Neural cell (in vitro differentiated cells): ENCODE data around the gene POLE. TPM values are rescaled to one million over a fixed set of nuclear protein-coding genes. Genes with fewer than 3 reads are reported as not detected.

Experiments
- H2AFZ ChIP-seq: fragments of 200-600, 300-800 bp; sonication (generic), shearing (Covaris generic); 2 replicates; pipeline ENCODE4 v1.6.0; 2014; ENCODE audit warnings: low read depth, mild to moderate bottlenecking, antibody characterized with exemption, low read length, moderate library complexity
- H3F3A ChIP-seq: fragments of 200-600 bp; shearing (Covaris generic); 2 replicates; pipeline ENCODE4 v1.6.1; 2016; ENCODE audit warnings: mild to moderate bottlenecking, moderate library complexity, mixed read lengths, antibody characterized with exemption, low read length; ENCODE audit not compliant: insufficient read depth, poor library complexity, severe bottlenecking
- H3K27ac ChIP-seq: fragments of 200-600, 300-800 bp; sonication (generic), shearing (Covaris generic); 2 replicates; pipeline ENCODE4 v1.5.1; 2014; ENCODE audit warnings: mild to moderate bottlenecking, low read length, moderate library complexity
- H3K27me3 ChIP-seq: fragments of 300-800, 200-600 bp; sonication (generic), shearing (Covaris generic); 2 replicates; pipeline ENCODE4 v1.6.0; 2014; ENCODE audit warnings: mild to moderate bottlenecking, low read depth, low read length, moderate library complexity; ENCODE audit not compliant: insufficient read depth
- H3K36me3 ChIP-seq: fragments of 300-800, 200-600 bp; sonication (generic), shearing (Covaris generic); 2 replicates; pipeline ENCODE4 v1.5.1; 2014; ENCODE audit warnings: mild to moderate bottlenecking, antibody characterized with exemption, low read length, moderate library complexity; ENCODE audit not compliant: insufficient read depth
- H3K4me2 ChIP-seq: fragments of 300-800, 200-600 bp; sonication (generic), shearing (Covaris generic); 2 replicates; pipeline ENCODE4 v1.6.0; 2014; ENCODE audit warnings: mild to moderate bottlenecking, low read length
- H3K4me3 ChIP-seq: fragments of 300-800, 200-600 bp; sonication (generic), shearing (Covaris generic); 2 replicates; pipeline ENCODE4 v1.5.1; 2014; ENCODE audit warnings: mild to moderate bottlenecking, low read length, moderate library complexity
- H3K79me2 ChIP-seq: fragments of 200-600 bp; shearing (Covaris generic); replicated peaks from 2 replicates; pipeline ENCODE4 v1.6.0; 2014; ENCODE audit warnings: mild to moderate bottlenecking, low read length, moderate library complexity; ENCODE audit not compliant: insufficient read depth
- H3K9ac ChIP-seq: fragments of 300-800, 200-600 bp; sonication (generic), shearing (Covaris generic); 2 replicates; pipeline ENCODE4 v1.6.1; 2016; ENCODE audit warnings: mild to moderate bottlenecking, low read length, mixed read lengths
- H3K9me2 ChIP-seq: fragments of 200-600 bp; shearing (Covaris generic); 2 replicates; pipeline ENCODE4 v1.6.1; 2016; ENCODE audit warnings: mild to moderate bottlenecking, low read length, mixed read lengths; ENCODE audit not compliant: insufficient read depth
- H3K9me3 ChIP-seq: fragments of 200-600, 300-800 bp; sonication (generic), shearing (Covaris generic); 2 replicates; pipeline ENCODE4 v1.6.1; 2016; ENCODE audit warnings: mild to moderate bottlenecking, mixed run types, low read length, moderate library complexity, mixed read lengths
- H4K20me1 ChIP-seq: fragments of 200-600 bp; shearing (Covaris generic); 2 replicates; pipeline ENCODE4 v1.6.1; 2016; ENCODE audit warnings: mild to moderate bottlenecking, mixed run types; ENCODE audit not compliant: insufficient read depth
- EP300 ChIP-seq: fragments of 450-650 bp; conservative IDR thresholded peaks from 2 replicates; pipeline ENCODE4 v1.6.1; 2014; ENCODE audit warnings: antibody characterized with exemption, mild to moderate bottlenecking, moderate library complexity; ENCODE audit not compliant: poor library complexity, severe bottlenecking
- EZH2 ChIP-seq: fragments of 200-600, 300-800 bp; shearing (Covaris generic), sonication (generic); IDR thresholded peaks from 2 replicates; pipeline ENCODE4 v1.6.1; 2014; ENCODE audit warnings: antibody characterized with exemption, low read length, borderline replicate concordance, mild to moderate bottlenecking; ENCODE audit not compliant: insufficient read depth, poor library complexity, severe bottlenecking
- MXI1 ChIP-seq: fragments of 450-650 bp; conservative IDR thresholded peaks from 2 replicates; pipeline ENCODE4 v1.6.1; 2014; ENCODE audit warnings: antibody characterized with exemption, mild to moderate bottlenecking; ENCODE audit not compliant: poor library complexity, severe bottlenecking
- POLR2AphosphoS5 ChIP-seq: IDR thresholded peaks from 2 replicates; pipeline ENCODE4 v1.6.1; 2012
- RAD21 ChIP-seq: fragments of 450-650 bp; conservative IDR thresholded peaks from 2 replicates; pipeline ENCODE4 v1.6.1; 2014; ENCODE audit warnings: antibody characterized with exemption, mild to moderate bottlenecking, moderate library complexity
- SMC3 ChIP-seq: fragments of 450-650 bp; conservative IDR thresholded peaks from 2 replicates; pipeline ENCODE4 v1.6.1; 2014; ENCODE audit warnings: antibody characterized with exemption, mild to moderate bottlenecking, moderate library complexity; ENCODE audit not compliant: poor library complexity
- TAF1 ChIP-seq: IDR thresholded peaks from 2 replicates; pipeline ENCODE4 v1.6.1; 2012; ENCODE audit warnings: low read depth
- polyA plus RNA-seq: library from polyadenylated mRNA; depleted of rRNA; stranded (reverse); fragments of >200 nt; gene quantifications from 2 replicates; pipeline ENCODE4 v1.2.3, GENCODE V29; 2014
- TF ChIP-seq, protein P1 (sequence below): IDR thresholded peaks from 2 replicates; pipeline ENCODE4 v1.6.1; 2012; ENCODE audit warnings: borderline replicate concordance
- TF ChIP-seq, protein P2 (sequence below): fragments of 450-650 bp; IDR thresholded peaks from 2 replicates; pipeline ENCODE4 v1.5.1; 2014; ENCODE audit warnings: antibody characterized with exemption, mild to moderate bottlenecking, moderate library complexity; ENCODE audit not compliant: poor library complexity, severe bottlenecking

Gene POLE
- polyA plus RNA-seq, 1 donor from 2014 or later = 8.5 TPM

DNA sequence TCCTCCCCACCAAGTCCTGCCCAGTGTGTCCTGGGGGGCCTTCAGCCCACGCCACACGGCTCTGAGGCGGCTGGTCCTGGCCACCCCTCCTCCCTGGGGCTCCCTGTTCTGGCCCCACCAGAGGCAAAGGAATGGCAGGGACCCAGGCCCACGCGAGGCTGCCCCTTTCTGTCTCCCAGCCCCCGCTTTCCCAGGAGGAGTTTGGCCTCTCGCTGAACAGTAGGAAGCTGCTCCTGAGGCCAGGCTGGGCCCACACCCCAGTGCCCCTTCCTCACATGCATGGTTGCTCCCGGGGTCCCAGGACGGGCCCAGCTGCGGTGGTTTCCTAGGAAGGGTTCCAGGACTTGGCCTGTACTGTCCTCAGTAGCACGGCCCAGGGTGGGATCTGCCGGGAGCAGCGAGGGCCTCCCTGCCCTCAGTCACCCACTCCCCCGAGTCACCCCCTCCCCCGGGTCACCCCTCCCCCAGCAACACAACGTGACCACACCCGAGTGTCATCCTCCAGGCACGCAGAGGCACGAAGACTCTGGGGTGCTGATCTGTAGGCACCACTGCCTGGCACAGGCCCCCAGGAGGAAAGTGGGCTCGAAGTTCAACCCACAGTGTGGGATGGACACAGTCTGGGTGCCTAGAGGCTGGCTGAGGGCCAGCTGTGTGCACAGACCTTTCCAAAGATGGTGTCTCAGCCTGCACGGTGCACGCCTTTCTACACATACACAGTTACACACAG lies 109.8 kb downstream of the POLE start:
- TF ChIP-seq MXI1 (no peak), RAD21 (no peak), EP300 (no peak), TAF1 (no peak), SMC3 (no peak), EZH2 (no peak), POLR2AphosphoS5 (no peak)
- TF ChIP-seq, protein P1, sequence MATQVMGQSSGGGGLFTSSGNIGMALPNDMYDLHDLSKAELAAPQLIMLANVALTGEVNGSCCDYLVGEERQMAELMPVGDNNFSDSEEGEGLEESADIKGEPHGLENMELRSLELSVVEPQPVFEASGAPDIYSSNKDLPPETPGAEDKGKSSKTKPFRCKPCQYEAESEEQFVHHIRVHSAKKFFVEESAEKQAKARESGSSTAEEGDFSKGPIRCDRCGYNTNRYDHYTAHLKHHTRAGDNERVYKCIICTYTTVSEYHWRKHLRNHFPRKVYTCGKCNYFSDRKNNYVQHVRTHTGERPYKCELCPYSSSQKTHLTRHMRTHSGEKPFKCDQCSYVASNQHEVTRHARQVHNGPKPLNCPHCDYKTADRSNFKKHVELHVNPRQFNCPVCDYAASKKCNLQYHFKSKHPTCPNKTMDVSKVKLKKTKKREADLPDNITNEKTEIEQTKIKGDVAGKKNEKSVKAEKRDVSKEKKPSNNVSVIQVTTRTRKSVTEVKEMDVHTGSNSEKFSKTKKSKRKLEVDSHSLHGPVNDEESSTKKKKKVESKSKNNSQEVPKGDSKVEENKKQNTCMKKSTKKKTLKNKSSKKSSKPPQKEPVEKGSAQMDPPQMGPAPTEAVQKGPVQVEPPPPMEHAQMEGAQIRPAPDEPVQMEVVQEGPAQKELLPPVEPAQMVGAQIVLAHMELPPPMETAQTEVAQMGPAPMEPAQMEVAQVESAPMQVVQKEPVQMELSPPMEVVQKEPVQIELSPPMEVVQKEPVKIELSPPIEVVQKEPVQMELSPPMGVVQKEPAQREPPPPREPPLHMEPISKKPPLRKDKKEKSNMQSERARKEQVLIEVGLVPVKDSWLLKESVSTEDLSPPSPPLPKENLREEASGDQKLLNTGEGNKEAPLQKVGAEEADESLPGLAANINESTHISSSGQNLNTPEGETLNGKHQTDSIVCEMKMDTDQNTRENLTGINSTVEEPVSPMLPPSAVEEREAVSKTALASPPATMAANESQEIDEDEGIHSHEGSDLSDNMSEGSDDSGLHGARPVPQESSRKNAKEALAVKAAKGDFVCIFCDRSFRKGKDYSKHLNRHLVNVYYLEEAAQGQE = no peak
- TF ChIP-seq, protein P2, sequence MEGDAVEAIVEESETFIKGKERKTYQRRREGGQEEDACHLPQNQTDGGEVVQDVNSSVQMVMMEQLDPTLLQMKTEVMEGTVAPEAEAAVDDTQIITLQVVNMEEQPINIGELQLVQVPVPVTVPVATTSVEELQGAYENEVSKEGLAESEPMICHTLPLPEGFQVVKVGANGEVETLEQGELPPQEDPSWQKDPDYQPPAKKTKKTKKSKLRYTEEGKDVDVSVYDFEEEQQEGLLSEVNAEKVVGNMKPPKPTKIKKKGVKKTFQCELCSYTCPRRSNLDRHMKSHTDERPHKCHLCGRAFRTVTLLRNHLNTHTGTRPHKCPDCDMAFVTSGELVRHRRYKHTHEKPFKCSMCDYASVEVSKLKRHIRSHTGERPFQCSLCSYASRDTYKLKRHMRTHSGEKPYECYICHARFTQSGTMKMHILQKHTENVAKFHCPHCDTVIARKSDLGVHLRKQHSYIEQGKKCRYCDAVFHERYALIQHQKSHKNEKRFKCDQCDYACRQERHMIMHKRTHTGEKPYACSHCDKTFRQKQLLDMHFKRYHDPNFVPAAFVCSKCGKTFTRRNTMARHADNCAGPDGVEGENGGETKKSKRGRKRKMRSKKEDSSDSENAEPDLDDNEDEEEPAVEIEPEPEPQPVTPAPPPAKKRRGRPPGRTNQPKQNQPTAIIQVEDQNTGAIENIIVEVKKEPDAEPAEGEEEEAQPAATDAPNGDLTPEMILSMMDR = no peak
- Histone ChIP-seq H3K27ac (no peak overlapping the region), H3K4me3 (no peak overlapping the region), H3K9ac (no peak overlapping the region), H2AFZ (no peak overlapping the region), H3K27me3 (no peaks in the 10 kb centered on the region), H3K9me2 (no peaks in the 10 kb centered on the region), H3K9me3 (no peaks in the 10 kb centered on the region), H3K36me3 (no peaks in the 10 kb centered on the region), H3K79me2 (no peaks in the 10 kb centered on the region), H3K4me2 (no peak overlapping the region), H3F3A (no peaks in the 10 kb centered on the region), H4K20me1 (no peaks in the 10 kb centered on the region)

- Histone ChIP-seq H3K27me3 (no peaks in the 10 kb centered on the region), H3K9ac (no peak overlapping the region), H3K79me2 (no peaks in the 10 kb centered on the region), H3K36me3 (no peaks in the 10 kb centered on the region), H3F3A (no peaks in the 10 kb centered on the region), H2AFZ (no peak overlapping the region), H3K9me3 (no peaks in the 10 kb centered on the region), H3K27ac (no peak overlapping the region), H3K4me3 (no peak overlapping the region), H4K20me1 (no peaks in the 10 kb centered on the region), H3K4me2 (no peak overlapping the region), H3K9me2 (no peaks in the 10 kb centered on the region)
- TF ChIP-seq EP300 (no peak), MXI1 (no peak), TAF1 (no peak), EZH2 (no peak), SMC3 (no peak)
- TF ChIP-seq, protein P2 = no peak
Observed at GRCh38 chr12:132576701-132577100, 110.4 kb downstream of the POLE start.
